HG02973 (cell line): ENCODE data around the gene FTCDNL1.

Experiments
- ATAC-seq: cut with Tn5 transposase; IDR thresholded peaks from one replicate; pipeline ENCODE4 v1.9.1; 2021; ENCODE audit warnings: moderate library complexity; ENCODE audit not compliant: unreplicated experiment

The FTCDNL1 gene

DNA sequence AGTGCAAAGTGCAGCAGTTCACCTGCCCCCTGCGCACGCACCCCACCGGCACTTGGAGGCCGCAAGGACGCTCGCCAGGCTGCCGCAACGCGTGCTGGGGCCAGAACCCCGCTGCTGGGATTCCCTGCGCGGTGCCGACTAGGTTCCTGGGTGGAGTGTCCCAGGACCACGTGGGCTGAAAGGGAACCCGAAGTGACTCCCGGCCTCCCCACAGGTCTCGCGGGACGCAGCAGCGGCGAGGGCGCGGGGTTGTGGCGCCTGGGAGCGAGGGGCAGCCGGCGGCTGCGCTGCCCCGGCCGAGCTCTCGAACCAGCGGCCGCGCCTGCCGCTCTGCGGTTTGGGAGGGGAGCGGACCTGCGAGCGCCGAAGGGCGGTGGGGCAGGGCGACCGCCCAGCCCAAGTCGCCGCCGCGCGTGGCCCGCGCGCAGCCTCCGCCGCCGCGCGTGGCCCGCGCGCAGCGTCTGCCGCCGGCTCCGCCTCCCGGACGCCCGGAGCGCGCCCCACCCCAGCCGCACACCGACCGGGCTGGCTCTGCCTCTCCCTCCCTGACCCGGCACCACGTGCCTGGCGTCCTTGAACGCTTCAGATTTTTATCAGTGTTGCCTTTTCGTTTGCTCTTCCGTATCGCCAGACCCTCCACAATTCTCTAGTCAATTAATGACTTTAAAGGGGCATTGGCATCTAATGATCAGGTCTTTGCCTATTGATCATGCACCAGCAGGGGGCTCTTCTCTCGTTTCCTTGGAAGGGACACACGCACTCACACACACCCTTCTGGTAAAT is at the start of gene FTCDNL1:
FTCDNL1 (minus strand) TSS at position 475 of the 783 bp plus-strand sequence. CDS start 2,230 bp downstream, outside the sequence.
- ATAC-seq: peak; percentile 96

DNA sequence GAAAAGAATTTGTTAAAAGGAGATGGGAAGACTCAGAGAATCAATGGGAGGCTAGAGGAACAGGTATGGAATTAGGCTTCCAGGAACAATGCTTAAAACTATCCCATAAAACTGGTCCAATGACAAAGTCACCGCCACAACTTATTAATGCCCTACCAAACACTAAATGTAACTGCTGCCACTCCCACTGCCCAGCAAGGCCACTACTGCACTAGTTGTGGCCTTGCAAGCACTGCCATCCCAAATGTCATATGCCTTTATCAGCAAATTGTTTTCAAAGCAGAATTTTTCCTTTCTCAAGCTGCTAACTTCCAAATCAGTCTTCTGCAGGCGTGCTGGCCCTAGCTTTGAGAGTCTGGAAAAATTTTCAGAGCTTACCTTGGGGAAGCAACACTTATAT is 45.6 kb upstream of the FTCDNL1 start:
- ATAC-seq: no peak

DNA sequence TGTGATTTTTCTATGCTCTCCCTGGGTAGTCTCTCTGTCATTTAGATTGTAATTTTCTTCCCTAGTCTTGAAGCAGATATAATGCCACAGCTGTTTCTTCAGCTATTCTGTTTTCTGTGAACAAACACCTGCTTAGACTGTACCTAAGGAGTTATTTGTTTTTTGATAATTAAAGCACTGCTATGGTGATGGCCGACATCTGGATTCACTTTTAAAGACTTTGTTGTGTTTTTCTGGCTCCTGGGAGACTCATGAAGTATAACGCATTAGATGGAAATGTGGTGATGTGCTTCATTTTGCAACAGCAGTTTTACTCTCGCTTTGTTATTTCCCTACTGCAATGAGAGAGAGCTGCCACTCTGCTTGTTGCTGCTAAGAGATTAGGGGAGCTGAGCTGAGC is 44.4 kb upstream of the FTCDNL1 start:
- ATAC-seq: no peak

DNA sequence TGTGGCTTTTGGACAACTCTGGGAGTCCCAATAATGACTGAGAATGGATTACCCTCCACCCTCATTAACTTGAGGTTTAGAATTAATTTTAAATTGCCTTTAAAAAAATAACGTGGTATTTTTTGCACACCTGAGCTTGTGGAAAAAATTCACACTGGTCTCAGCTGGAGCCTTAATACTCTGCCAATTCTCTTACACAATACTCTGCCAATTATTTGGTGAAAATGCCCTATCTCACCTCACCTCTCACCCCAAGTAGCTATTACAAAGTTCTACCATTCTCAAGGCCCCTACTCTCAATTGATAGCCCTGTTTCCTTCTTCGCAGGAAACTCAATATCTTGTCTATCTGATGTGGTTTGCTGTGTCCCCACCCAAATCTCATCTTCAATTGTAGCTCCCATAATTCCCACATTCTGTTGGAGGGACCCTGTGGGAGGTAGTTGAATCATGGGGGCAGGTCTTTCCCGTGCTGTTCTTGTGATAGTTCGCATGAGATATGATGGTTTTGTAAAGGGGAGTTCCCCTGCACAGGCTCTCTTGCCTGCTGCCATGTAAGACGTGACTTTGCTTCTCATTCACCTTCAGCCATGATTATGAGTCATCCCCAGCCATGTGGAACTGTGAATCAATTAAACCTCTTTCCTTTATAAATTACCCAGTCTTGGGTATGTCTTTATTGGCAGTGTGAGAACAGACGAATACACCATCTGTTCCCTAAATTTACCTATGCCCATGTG is 32.7 kb upstream of the FTCDNL1 start:
- no peak for ATAC-seq

DNA sequence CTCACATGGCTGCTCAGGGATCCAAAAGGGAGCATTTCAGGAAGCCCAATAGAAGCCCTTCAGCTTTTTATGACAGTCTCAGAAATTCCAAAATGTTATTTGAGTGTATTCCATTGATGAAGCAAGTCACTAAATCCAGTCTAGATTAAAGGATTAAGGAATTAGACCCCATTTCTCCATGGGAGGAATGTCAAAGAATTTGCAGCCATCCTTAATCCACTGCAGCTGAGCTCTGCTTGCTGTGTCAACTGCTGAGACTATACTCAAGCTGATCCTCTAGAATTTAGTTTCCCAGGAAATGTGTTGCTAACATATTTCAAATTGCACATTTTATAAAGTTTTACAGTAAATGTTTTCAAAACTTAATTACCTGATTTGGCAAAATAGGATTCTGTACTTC is 31.7 kb upstream of the FTCDNL1 start:
- ATAC-seq: no peak

DNA sequence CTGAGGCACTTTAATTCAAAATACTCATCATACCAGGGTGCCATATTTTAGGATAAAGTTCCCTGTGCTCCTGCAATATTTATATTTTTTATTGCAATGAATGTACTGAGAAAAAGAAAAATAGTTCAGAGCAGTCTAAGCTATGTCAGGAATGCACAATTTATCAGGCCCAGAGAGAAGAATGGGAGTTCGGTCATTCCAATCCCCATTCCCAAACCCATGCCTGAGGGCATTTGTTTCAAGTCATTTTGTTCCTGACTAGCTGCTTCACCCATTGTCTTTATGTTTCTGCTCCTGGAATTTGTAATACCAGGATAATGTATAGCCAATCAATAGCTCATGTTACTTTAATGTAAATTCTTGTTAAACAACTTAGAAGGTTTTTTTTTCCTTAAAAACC is 24.4 kb upstream of the FTCDNL1 start:
- no peak for ATAC-seq

DNA sequence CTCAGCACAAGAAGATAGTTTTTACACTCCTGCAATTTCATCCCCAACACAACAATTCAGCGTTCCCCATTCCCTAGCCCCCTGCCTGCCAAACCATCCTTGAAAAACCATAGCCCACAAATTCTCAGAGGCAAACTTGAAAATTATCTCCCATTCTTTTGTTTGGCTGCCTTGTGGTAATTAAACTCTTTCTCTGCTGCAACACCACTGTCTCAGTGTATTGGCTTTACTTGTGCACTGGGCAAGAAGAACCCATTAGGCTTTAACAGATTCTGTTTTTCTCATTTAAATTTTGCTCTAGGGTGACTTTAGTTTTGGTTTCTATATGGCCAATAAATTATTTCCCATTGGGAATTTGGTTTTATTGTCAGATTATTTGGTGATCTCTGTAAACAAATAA is 23.2 kb upstream of the FTCDNL1 start:
- ATAC-seq: no peak

DNA sequence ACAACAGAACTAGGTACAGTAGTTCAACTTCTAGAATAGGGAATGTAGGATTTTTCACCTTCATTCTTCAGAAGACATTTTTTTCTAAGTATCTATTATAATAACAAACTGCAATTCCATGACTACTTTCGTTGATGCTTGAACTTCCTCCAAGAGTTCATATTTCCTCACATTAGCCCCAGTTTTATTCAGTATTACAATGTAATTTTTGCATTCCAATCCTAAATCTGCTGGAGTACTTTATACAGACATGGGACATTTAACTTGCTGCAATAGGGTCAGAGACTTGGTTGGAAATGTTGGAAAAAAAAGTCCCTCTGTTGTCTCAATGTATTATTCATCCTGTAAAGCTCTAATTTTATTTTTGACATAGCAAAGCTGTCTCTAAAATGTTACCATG is 19.6 kb upstream of the FTCDNL1 start:
- no peak for ATAC-seq

DNA sequence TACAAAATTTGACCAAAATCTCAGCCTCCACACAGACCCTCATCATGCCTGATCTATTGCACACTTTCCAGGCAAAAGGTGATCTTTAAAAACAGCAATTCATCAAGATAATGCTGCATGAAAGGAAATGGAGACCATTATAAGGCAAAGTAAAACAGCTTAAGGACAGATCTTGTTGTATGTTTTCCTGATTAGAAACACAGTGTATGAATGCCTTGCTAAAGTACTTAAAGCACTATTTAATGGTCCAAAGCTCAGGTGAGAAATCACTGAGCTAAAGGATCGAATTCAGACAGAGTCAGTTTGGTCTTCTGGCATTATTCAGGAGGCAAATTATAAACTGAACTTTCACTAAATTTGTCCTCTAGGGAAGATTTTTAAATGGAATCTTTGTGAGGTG is 18.7 kb upstream of the FTCDNL1 start:
- no peak for ATAC-seq

DNA sequence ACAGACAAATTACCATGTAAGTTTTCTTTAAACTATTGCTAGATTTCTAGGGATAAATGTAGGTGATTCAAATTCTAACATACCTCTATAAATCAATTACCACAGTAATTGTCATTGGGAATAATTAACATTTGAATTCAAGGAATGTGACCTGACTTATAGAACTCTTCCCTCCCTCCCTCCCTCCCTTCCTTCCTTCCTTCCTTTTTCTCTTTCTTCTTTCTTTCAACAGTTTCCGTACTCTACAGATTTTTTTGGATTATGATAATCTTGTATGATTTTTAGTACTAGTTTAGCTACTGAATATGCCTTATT is 18.2 kb upstream of the FTCDNL1 start:
- no peak for ATAC-seq

DNA sequence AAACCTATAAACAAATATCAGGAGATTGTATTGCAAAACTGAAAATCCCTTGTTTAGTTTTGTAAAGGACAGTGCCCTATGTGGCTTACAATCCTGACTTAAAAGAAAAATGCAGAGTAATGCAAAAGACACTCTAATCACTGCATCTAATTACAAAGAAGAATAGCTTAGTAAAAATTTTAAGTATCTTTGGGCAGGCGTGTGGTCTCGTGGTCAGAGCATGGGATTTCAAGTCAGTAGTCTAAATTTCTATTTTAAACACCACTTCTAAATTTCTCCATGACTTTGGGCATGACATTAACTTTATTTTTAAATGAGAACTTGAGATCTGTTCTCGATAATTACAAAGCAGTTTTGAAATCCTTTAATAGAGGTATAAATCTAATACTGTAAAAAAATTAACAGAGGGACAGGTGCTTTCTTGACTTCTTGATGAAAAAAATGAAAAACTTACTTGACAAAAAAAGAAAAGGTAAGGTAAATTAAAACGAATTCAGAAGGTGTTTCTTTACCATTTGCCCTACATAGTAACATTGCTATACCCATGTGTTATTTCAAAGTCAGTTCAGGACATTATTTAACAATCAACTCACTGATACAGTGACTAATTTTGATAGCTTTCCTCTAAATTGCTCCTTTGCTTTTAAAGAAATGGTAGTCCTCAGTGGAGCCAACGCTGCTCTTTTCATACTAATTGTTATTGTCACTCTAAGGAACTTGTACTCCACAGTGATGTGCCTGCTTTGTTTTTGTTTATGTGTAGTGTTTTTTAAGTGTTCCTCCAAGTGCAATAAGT is 17.6 kb upstream of the FTCDNL1 start:
- no peak for ATAC-seq

DNA sequence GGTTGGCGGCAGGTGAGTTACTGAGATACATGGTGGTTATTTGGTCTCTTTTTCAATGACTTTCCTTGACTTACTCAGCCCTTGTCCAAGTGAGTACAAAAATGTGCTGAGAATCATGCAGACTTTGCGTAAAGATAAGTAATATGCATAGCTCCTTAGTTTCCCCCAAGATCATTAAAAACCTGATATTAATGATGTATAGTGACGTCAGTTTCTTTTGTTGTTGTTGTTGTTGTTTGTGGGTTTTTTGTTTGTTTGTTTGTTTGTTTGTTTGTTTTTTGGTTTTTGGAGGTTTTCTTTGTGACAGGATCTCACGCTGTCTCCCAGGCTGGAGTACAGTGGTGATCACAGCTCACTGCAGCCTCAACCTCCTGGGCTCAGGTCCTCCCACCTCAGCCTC is 14.9 kb upstream of the FTCDNL1 start:
- ATAC-seq: no peak

DNA sequence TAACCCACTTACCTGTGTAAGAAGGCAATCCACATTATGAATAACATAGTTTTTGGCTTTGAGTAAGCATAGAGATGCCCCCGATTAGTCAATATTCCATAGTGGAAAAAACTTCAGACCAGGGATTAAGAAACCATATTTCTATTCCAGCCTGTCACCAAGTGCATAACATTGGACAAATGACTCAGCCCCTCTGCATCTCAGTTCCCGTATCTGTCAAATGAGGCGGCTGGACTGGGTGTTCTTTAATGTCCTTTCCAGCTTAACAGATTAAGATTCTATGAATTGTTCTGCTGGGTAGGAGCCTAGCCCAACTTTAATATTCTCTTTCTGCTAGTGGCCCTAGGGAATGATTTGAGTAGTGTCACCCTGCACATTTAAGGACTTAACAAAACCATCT is 11.8 kb upstream of the FTCDNL1 start:
- no peak for ATAC-seq

DNA sequence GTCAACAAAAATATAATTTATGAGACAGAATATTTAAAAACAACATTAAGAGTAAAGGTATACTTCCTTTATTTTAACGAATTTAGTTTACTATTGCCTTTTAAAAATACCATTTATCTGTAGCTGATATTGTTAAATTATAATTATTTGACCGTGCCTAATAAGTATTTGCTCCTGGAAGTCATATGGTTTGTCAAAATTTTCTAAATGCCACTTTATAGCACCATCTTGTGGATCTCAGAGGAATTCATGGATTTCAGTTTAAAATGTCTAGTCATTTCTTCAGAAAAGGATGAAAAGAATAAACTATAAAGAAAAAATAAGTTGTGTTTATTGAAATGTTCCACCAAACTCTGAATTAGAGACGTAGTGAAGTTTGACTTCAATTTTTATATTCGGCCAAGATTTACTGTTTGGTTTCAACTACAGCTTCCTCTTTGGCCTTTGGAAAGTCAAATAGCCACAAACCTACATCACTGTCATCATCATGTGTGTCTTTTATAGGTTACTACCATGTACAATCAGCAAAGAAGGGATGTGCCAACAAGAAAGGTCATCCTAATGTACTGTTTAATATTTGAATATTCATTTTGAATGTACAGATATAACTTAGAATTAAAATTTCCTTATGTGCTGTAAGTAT is 10.3 kb upstream of the FTCDNL1 start:
- no peak for ATAC-seq

DNA sequence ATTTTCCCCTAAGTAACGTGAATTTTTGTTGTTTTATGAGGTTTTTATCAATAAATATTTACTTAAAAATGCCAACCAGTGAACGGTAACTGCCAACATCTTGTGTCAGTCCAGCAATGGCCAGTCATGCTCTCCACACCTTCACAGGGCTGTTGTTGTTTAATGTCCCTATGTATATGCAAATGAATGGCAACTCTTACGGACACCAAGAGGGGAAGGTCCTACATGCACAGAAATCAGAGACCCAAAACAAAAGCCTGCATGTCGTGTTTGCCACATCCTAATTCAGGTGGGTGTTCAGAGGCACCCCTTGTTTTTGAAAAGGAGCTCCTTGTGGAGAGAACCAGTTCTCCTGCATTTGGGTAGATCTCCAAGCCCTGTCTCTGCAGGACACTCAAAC is 4.8 kb upstream of the FTCDNL1 start:
- no peak for ATAC-seq

DNA sequence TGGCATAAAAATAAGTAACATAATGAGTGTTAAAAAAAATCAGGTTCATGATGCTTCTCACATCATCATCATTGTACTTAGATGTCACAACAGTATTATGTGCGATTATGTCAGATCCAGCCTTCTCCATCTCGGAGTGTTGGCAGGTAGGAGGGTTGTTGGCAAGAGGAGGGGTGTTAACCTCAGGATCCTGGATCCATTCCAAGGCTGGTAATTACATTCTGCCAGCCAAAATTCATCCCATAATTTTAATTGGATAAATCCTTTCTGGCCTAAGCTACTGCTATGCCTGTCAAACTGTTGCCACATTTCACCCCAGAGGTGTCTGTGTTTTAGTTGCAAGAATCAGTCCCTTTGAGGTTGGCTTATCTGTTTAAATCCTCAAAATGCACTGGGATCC is 891 bp upstream of the FTCDNL1 start:
- no peak for ATAC-seq

DNA sequence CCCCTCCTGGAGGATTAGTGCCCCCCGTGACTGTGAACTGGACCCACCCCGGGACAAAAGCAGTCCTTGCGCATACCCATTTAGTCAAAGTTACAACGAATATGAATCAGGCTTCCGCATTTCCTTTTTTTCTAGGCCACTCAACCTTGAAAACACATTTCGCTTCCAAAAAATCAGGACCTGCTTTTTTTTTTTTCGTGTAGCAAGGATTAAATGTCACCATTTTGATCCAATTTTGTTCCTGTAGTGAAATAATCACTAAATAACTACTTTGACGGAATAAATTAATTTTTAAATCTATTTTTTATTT is 464 bp upstream of the FTCDNL1 start:
- ATAC-seq: no peak

DNA sequence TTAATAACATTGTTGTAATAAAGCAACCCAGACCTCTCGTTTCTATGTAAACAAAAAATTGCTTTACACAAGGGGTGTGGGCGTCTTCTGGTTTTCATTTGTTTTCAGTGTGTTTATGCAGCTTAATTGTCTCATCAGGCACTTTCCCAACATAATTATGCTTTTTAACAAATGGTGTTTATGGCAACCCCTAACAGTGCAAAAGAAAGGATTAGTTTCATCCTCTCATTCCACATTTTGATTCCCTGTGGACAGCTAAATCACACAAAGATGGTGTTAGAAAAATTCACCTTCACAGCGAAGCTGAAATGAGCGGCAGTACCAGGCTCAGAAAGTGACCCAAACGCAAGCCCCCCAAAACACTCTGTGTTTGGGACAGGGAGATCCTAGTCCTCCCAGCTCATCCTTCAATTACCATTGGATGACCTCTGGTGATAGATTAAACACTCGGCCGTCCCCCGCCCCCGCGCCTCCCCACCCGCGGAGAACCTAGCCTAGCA is 724 bp downstream of the FTCDNL1 start:
- no peak for ATAC-seq

DNA sequence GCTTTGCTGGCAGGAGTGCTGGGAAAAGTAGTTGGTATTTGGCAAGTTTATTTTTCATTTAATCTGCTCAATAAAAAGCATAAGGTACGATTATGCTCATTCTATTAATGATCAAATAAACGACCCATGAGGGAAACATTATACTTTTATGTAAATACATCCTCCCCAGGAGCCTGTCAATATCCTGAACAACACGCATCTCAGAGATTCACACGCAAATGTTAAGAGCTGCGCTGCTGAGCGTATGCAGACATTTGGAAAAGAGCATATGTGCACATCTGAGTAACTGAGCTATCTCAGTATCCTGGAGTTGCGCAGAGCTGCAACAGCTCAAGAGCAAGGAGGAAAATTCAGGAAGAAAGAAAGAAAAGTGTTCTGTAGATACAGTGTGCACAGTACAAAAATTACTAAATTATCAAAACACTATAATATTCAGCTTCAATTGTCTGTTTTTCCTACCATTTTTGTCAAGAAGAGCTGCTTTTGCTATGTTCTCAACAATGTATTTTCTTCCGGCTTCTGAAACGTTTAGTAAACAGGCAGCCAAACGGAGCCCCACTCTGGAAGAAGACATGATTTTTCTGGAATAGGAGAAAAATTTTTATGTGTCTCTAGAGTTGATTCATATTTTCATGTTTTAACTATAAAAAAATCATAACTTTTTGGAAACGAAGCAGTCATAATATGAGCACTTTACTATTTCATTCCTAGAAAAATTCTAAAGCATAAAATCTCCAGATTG is 2.4 kb downstream of the FTCDNL1 start:
- ATAC-seq: no peak

DNA sequence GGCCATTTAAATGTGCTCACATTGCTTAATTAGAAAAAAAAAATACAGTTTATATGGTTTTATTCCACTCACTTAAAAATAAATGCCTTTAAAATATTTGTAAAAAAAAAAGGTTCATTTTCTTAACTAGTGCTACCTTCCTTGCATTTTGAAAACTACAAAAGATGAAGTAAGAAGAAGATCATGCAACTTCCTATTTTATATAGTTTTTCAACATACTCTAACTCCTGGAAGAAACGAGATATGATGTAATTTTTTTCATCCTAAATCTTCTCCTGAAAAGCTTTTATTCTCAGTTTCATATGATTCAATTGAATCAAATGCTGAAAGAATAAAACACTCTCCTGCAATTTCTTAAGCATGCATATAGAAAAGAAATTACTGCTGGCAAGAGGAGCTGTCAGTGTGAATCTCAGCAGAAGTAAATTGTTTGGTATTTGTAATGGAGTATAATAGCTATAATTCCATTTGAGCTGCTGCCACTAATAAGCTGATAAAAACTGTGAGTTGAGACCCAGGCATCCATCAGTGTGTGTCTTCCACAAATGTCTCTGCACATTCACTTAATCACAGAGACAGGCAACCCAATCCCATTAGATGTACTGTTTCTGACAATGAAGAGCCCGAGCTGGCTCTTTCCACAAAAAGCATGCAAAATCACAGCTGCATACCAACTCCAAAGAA is 3.7 kb downstream of the FTCDNL1 start:
- no peak for ATAC-seq
